GM10847 (cell line): Measurements from ENCODE around the gene MAMDC4.

ENCODE experiments used
- POLR2A ChIP-seq: IDR thresholded peaks from 2 replicates; pipeline ENCODE4 v1.6.1; 2011; ENCODE audit not compliant: insufficient read length; ENCODE audit errors: extremely low read depth

Gene MAMDC4

DNA sequence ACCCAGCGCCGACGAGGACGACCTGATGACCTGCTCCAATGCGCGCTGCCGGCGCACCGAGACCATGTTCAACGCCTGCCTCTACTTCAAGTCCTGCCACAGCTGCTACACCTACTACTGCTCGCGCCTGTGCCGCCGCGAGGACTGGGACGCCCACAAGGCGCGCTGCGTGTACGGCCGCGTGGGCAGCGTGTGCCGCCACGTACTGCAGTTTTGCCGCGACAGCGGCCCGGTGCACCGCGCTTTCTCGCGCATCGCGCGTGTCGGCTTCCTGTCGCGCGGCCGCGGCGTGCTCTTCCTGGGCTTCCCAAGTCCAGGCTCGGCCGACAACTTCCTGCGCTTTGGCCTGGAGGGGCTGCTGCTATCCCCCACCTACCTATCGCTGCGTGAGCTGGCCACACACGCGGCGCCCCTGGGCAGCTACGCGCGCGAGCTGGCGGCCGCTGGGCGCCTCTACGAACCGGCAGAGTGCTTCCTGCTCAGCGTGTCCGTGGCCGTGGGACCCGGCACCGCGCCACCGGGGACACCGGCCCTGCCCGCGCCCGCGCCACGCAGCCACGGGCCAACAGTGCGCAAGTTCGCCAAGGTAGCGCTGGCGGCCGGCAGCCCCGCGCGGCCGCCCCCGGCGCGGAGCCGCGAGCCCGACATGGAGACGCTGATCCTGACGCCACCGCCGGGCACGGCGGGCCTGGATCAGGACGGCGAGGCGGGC is 5.6 kb upstream of the MAMDC4 start:
- no peak for TF ChIP-seq POLR2A

DNA sequence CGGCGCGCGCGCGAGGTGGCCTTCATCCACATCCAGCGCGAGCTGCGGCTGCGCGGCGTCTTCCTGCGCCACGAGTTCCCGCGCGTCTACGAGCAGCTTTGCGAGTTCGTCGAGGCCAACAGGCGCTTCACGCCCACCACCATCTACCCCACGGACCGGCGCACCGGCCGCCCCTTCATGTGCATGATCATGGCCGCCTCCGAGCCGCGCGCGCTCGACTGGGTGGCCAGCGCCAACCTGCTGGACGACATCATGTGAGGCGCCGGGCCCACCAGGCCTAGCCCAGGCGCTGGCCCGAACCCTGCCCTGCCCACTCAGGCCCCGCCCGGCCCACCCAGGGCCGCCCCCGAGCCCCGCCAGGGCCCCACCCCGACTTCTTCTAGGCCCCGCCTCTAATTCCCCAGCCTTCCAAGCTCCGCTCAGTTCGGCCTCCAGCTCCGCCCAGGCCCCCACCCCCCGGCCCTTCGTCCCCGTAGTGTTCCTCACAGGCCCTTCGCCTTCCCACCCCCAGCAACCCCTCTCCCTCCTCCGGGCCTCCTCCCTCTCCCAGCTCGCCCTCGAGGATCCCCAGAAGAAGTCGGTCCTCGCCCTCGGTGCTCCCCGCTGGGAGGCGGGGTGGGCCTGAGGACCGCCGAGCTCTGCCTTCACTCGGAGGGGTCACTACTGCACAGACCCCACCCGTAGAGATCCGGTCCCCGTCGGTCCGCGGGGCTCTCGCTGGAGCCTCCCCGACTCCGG is 4.9 kb upstream of the MAMDC4 start:
- no peak for TF ChIP-seq POLR2A

- peak; percentile 56 for TF ChIP-seq POLR2A
Observed at GRCh38 chr9:136847826-136848392, 4.2 kb upstream of the MAMDC4 start.

DNA sequence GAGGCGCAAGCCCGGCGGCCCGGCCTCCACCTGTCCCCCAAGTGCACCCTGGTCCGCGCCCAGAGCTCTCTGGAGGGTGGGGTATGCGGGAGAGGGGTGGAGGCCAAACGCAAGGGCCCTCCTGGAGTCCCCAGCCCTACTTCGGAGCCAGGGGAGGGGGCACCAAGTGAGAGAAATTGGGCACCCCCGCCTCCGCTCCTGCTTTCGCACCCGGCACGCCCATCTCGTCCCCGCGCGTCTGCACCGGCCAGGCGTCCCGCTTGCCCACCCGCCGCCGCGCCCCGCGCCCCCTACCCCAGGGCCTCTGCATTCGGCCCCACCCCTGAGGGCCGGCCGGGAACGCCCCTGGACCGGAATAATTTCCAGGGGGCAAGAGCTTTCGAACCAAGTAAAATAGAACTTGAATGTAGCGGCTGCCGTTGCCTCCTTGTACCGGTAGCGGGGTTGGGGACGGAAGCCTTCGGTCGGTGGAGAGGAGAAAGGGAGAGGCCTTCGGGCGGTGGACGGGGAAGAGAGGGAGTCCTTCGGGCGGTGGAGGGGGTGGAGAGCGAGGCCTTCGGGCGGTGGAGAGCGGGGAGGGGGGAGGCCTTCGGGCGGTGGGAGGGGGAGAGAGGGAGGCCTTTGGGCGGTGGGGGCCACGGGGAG is 3.6 kb upstream of the MAMDC4 start:
- no peak for TF ChIP-seq POLR2A

GRCh38 chr9:136849038-136849959 is 2.8 kb upstream of the MAMDC4 start, which contains the start of gene PHPT1:
Gene PHPT1, plus strand, starts transcription at chr9:136849409. Its CDS starts 22 bp downstream, at chr9:136849431.
- peak; percentile 87 for TF ChIP-seq POLR2A

- no peak for TF ChIP-seq POLR2A
Observed at GRCh38 chr9:136849960-136850865, 1.9 kb upstream of the MAMDC4 start.

GRCh38 chr9:136850866-136851775 is 1.0 kb upstream of the MAMDC4 start:
- TF ChIP-seq POLR2A, result no peak

GRCh38 chr9:136852664-136853595 is 784 bp downstream of the MAMDC4 start:
- TF ChIP-seq POLR2A, result no peak

GRCh38 chr9:136853596-136854112 is 1.5 kb downstream of the MAMDC4 start:
- no peak for TF ChIP-seq POLR2A

DNA sequence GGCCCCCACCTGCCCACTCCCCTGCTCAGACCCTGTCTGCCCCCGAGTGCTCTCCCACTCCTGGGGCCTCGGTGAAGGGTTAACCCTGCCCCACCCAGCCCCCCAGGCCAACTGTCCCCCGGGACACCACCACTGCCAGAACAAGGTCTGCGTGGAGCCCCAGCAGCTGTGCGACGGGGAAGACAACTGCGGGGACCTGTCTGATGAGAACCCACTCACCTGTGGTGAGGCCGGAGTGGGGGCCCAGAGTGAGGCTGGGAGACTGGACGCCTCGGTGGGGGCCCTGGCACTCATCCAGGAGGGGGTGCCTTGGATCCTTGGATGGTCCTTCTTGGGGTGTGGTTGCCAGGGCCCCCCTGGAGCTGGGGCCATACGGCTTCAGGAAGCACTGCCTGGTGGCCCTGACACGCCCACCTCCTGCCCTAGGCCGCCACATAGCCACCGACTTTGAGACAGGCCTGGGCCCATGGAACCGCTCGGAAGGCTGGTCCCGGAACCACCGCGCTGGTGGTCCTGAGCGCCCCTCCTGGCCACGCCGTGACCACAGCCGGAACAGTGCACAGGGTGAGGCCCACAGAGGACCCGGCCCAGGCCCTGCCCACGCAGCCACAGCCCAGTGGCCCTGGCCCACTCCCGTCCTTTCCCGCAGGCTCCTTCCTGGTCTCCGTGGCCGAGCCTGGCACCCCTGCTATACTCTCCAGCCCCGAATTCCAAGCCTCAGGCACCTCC is 2.1 kb downstream of the MAMDC4 start:
- no peak for TF ChIP-seq POLR2A
